CD14-positive monocyte (primary cell): ENCODE data around the gene SERINC3. TPM values are rescaled to one million over a fixed set of nuclear protein-coding genes. Genes with fewer than 3 reads are reported as not detected.

ENCODE experiments used
- DNase-seq, 3 donors: peaks; one replicate each; pipeline ENCODE4 v3.0.0-alpha.2; 2011 to 2022
- H2AFZ ChIP-seq: 2 replicates; pipeline ENCODE4 v1.6.0; 2012; ENCODE audit warnings: mild to moderate bottlenecking, low read depth, low read length, inconsistent platforms; ENCODE audit not compliant: insufficient read depth, poor library complexity, severe bottlenecking
- H3K27ac ChIP-seq, 2 donors: 1 replicate in 1 of 2; 2 replicates in 1 of 2; pipeline ENCODE4 v1.5.1; 2012 to 2013; ENCODE audit warnings: low read length in 2 of 2, control low read depth in 1 of 2, inconsistent platforms in 1 of 2, low read depth in 1 of 2, mild to moderate bottlenecking in 1 of 2
- H3K27me3 ChIP-seq, 2 donors: one replicate each; pipeline versions ENCODE4 v1.6.0 to v1.6.1; 2011 to 2013; ENCODE audit warnings: low read length in 2 of 2; ENCODE audit not compliant: control insufficient read depth in 2 of 2, insufficient read depth in 2 of 2
- H3K36me3 ChIP-seq, 2 donors: replicated peaks in 1 of 2; 1 replicate in 1 of 2; 2 replicates in 1 of 2; pipeline versions ENCODE4 v1.5.1 to v1.6.1; 2012 to 2013; ENCODE audit warnings: low read length in 2 of 2, control low read depth in 1 of 2, inconsistent platforms in 1 of 2, mild to moderate bottlenecking in 1 of 2; ENCODE audit not compliant: insufficient read depth in 2 of 2, control insufficient read depth in 1 of 2
- H3K4me1 ChIP-seq, 2 donors: 1 replicate in 1 of 2; 2 replicates in 1 of 2; pipeline versions ENCODE4 v1.5.1 to v1.6.1; 2012 to 2013; ENCODE audit warnings: low read length in 2 of 2, control low read depth in 1 of 2, inconsistent platforms in 1 of 2, mild to moderate bottlenecking in 1 of 2, moderate library complexity in 1 of 2; ENCODE audit not compliant: insufficient read depth in 2 of 2, control insufficient read depth in 1 of 2
- H3K4me2 ChIP-seq: replicated peaks from 2 replicates; pipeline ENCODE3; 2012; ENCODE audit warnings: low read length, moderate library complexity, mild to moderate bottlenecking; ENCODE audit not compliant: poor library complexity, severe bottlenecking; ENCODE audit errors: extremely low read depth
- H3K4me3 ChIP-seq, 3 experiments: fragments of 200-600 bp in 1 of 3; sonication (generic) in 1 of 3; replicated peaks in 1 of 3; 1 replicate in 2 of 3; 2 replicates in 1 of 3; pipeline ENCODE4 v1.5.1; 2011 to 2013; ENCODE audit warnings: low read length in 3 of 3, mild to moderate bottlenecking in 3 of 3, control low read depth in 2 of 3, low read depth in 2 of 3, inconsistent platforms in 1 of 3, moderate library complexity in 1 of 3
- H3K79me2 ChIP-seq: 2 replicates; pipeline ENCODE4 v1.6.0; 2012; ENCODE audit warnings: mild to moderate bottlenecking, control low read depth, inconsistent platforms, low read length, moderate library complexity; ENCODE audit not compliant: insufficient read depth
- H3K9ac ChIP-seq: 2 replicates; pipeline ENCODE4 v1.6.0; 2017; ENCODE audit warnings: low read length, mild to moderate bottlenecking; ENCODE audit not compliant: insufficient read depth, poor library complexity, severe bottlenecking
- H3K9me3 ChIP-seq, 2 donors: replicated peaks in 1 of 2; 1 replicate in 1 of 2; 2 replicates in 1 of 2; pipeline versions ENCODE4 v1.5.1 to v1.6.1; 2012 to 2013; ENCODE audit warnings: low read length in 2 of 2, control low read depth in 1 of 2; ENCODE audit not compliant: control insufficient read depth in 1 of 2, insufficient read depth in 1 of 2
- H4K20me1 ChIP-seq: 2 replicates; pipeline ENCODE4 v1.6.0; 2012; ENCODE audit warnings: mild to moderate bottlenecking, low read length, control low read depth, moderate library complexity; ENCODE audit not compliant: insufficient read depth
- H3K27ac Mint-ChIP-seq, 7 donors: one replicate each; pipeline ENCODE4 v1.8.0; 2020; ENCODE audit warnings: mild to moderate bottlenecking in 7 of 7, mixed read lengths in 7 of 7, moderate library complexity in 6 of 7, inconsistent platforms in 2 of 7
- H3K27me3 Mint-ChIP-seq, 3 donors: one replicate each; pipeline ENCODE4 v1.8.0; 2021 to 2022; ENCODE audit warnings: low read depth in 3 of 3, mild to moderate bottlenecking in 3 of 3, mixed read lengths in 3 of 3, moderate library complexity in 3 of 3, inconsistent platforms in 1 of 3
- H3K36me3 Mint-ChIP-seq, 2 donors: one replicate each; pipeline ENCODE4 v1.8.0; 2020; ENCODE audit warnings: mixed read lengths in 2 of 2, inconsistent platforms in 1 of 2, mild to moderate bottlenecking in 1 of 2
- H3K4me1 Mint-ChIP-seq: one replicate; pipeline ENCODE4 v1.8.0; 2020; ENCODE audit warnings: mild to moderate bottlenecking, mixed read lengths
- H3K4me3 Mint-ChIP-seq, 2 donors: one replicate each; pipeline ENCODE4 v1.8.0; 2020; ENCODE audit warnings: mild to moderate bottlenecking in 2 of 2, mixed read lengths in 2 of 2, moderate library complexity in 1 of 2
- H3K9me3 Mint-ChIP-seq, 7 donors: one replicate each; pipeline ENCODE4 v1.8.0; 2020 to 2022; ENCODE audit warnings: mixed read lengths in 7 of 7, mild to moderate bottlenecking in 6 of 7, moderate library complexity in 6 of 7, inconsistent platforms in 2 of 7
- CTCF ChIP-seq: fragments of 200-600 bp; IDR thresholded peaks from one replicate; pipeline ENCODE4 v1.8.0; 2022; ENCODE audit warnings: antibody characterized with exemption, mild to moderate bottlenecking
- WGBS: methylation state at CpG from one replicate; pipeline ENCODE4 v1.1.5; 2013; ENCODE audit warnings: missing lambda C conversion rate; ENCODE audit not compliant: insufficient coverage; 5-methylcytosine and 5-hydroxymethylcytosine counted together
- intact Hi-C, 2 donors: fragments of 100-400 bp; cut with micrococcal nuclease; formaldehyde crosslinking; loops; one replicate each; pipeline versions ENCODE4 v1.15.0 to v1.15.1; 2023
- polyA plus RNA-seq, 3 donors: library from polyadenylated mRNA; depleted of rRNA in 1 of 3; unstranded in 2 of 3; stranded (reverse) in 1 of 3; fragments of 300-500 nt in 2 of 3; fragments of >200 nt in 1 of 3; fragmentation: Illumina TruSeq in 2 of 3; gene quantifications; 1 replicate in 2 of 3; 2 replicates in 1 of 3; pipeline ENCODE4 v1.2.3, GENCODE V29; 2012 to 2021

Gene SERINC3
- polyA plus RNA-seq, 3 donors, result 49.8 to 194 (median 157) TPM

- no peaks in the 10 kb centered on the region for H3K79me2 ChIP-seq
- no peak overlapping the region for H2AFZ ChIP-seq
- H3K4me2 ChIP-seq, result no peak overlapping the region
- no peak overlapping the region for H3K27ac ChIP-seq
- no peak overlapping the region for H3K4me3 ChIP-seq
- Mint-ChIP-seq H3K36me3 (no peaks in the 10 kb centered on the region), H3K27ac (no peak overlapping the region), H3K4me1 (no peaks in the 10 kb centered on the region), H3K4me3 (no peak overlapping the region), H3K9me3 (no peaks in the 10 kb centered on the region), H3K27me3 (peaks cover 0 to 1% (median 1%) of the 10 kb centered on the region in 3 donors)
- no peak for TF ChIP-seq CTCF
- H3K9me3 ChIP-seq, result no peaks in the 10 kb centered on the region
- no peaks in the 10 kb centered on the region for H3K27me3 ChIP-seq
- no CpG with 5 or more reads among the region's 2 CpGs for WGBS
- H4K20me1 ChIP-seq, result no peaks in the 10 kb centered on the region
- intact Hi-C loops, result no loop called here
- H3K4me1 ChIP-seq, result no peaks in the 10 kb centered on the region
- no peak for DNase-seq
- H3K9ac ChIP-seq, result no peak overlapping the region
- no peaks in the 10 kb centered on the region for H3K36me3 ChIP-seq
These were observed 38.4 kb upstream of the SERINC3 start for GRCh38 chr20:44560229-44560628.

DNA sequence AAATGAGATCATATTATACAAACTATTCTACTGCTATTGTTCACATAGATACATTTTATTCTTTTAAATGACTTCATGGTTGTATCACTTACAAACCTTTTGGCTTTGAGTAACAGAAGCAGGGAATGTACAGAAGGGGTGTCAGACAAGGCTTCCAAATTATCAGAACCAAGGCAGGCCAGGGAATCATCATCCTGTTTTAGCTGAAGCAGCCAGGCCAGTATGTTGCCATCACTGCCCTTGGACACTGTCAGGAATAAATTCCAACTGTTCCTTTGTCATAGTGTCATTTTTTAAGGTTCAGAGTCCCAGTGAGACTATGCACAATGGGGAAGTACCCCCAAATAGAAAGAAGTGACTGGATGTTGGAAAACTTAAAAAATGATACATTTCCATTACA is 37.4 kb upstream of the SERINC3 start:
- Mint-ChIP-seq H3K4me3 (no peak overlapping the region), H3K27ac (no peak overlapping the region), H3K36me3 (no peaks in the 10 kb centered on the region), H3K27me3 (peaks cover 0 to 1% (median 0%) of the 10 kb centered on the region in 3 donors), H3K4me1 (no peaks in the 10 kb centered on the region), H3K9me3 (no peaks in the 10 kb centered on the region)
- Histone ChIP-seq H3K4me3 (no peak overlapping the region), H3K4me1 (no peaks in the 10 kb centered on the region), H3K27me3 (no peaks in the 10 kb centered on the region), H4K20me1 (no peaks in the 10 kb centered on the region), H3K4me2 (no peak overlapping the region), H3K79me2 (no peaks in the 10 kb centered on the region), H2AFZ (no peak overlapping the region), H3K27ac (no peak overlapping the region), H3K36me3 (no peaks in the 10 kb centered on the region), H3K9ac (no peak overlapping the region), H3K9me3 (no peaks in the 10 kb centered on the region)
- intact Hi-C loops, result no loop called here
- no peak for DNase-seq
- no peak for TF ChIP-seq CTCF
